Esophagus squamous epithelium (tissue), 4 donors: ENCODE measurements around the gene ASIC2.

ENCODE experiments used
- CTCF ChIP-seq, 6 experiments: fragments of 450-650 bp in 4 of 6; fragments of 200-600 bp in 2 of 6; sonication (generic) in 2 of 6; IDR thresholded peaks; one replicate each; pipeline ENCODE4 v1.5.1; 2016 to 2019; ENCODE audit warnings: antibody characterized with exemption in 6 of 6, mild to moderate bottlenecking in 4 of 6, moderate library complexity in 4 of 6
- POLR2A ChIP-seq, 4 donors: fragments of 450-650 bp; IDR thresholded peaks; one replicate each; pipeline ENCODE4 v1.6.1; 2017; ENCODE audit warnings: antibody characterized with exemption in 4 of 4, mild to moderate bottlenecking in 4 of 4, moderate library complexity in 3 of 4

- no peak for TF ChIP-seq POLR2A (IDR thresholded peaks at IDR 0.05)
- TF ChIP-seq CTCF (IDR thresholded peaks at IDR 0.05), result no peak
Measured at GRCh38 chr17:33096161-33096560, 196.9 kb downstream of the ASIC2 start.
